GM06990 (cell line): Measurements from ENCODE around the gene OBSCN.

Source experiments
- DNase-seq: peaks from one replicate; pipeline ENCODE4 v3.0.0-alpha.2; 2011; ENCODE audit not compliant: insufficient read length; ENCODE audit errors: extremely low read depth
- H3K27me3 ChIP-seq: replicated peaks from 2 replicates; pipeline ENCODE4 v1.6.0; 2011; ENCODE audit warnings: low read length; ENCODE audit not compliant: control insufficient read depth, insufficient read depth
- H3K36me3 ChIP-seq: 2 replicates; pipeline ENCODE4 v1.5.1; 2011; ENCODE audit warnings: low read length; ENCODE audit not compliant: control insufficient read depth, insufficient read depth
- H3K4me3 ChIP-seq: replicated peaks from 2 replicates; pipeline ENCODE4 v1.5.1; 2011; ENCODE audit warnings: low read depth, mild to moderate bottlenecking, control low read depth, low read length
- TF ChIP-seq, protein P1 (sequence below): IDR thresholded peaks from 2 replicates; pipeline ENCODE4 v1.5.1; 2011; ENCODE audit warnings: low read length, control low read depth, mild to moderate bottlenecking, inconsistent platforms; ENCODE audit not compliant: insufficient read depth, poor library complexity, severe bottlenecking

The OBSCN gene

DNA sequence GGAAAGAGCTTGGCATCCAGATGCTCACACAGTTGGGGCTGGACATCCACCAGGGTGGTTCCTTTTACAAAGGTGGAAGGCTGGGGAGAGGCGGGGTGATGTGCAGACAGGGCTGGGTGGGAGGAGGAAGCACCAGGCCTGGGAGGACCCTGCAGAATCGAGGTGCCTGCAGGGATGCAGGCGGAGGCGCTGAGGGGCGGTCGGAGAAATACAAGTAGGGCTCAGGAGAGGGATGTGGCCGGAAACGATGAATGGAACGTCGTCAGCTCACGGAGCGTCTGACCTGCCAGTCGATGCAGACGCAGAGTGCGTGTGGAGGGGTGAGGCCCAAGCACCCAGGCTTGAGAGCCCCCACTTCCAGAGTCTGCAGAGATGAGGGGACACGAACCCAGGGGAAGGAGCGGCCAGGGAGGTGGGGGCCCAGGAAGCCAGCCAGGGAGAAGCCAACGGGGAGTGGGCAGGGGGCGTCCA is 135.4 kb downstream of the OBSCN start:
- no peak for DNase-seq
- H3K27me3 ChIP-seq: no peaks in the 10 kb centered on the region
- no peak overlapping the region for H3K4me3 ChIP-seq
- TF ChIP-seq, protein P1, sequence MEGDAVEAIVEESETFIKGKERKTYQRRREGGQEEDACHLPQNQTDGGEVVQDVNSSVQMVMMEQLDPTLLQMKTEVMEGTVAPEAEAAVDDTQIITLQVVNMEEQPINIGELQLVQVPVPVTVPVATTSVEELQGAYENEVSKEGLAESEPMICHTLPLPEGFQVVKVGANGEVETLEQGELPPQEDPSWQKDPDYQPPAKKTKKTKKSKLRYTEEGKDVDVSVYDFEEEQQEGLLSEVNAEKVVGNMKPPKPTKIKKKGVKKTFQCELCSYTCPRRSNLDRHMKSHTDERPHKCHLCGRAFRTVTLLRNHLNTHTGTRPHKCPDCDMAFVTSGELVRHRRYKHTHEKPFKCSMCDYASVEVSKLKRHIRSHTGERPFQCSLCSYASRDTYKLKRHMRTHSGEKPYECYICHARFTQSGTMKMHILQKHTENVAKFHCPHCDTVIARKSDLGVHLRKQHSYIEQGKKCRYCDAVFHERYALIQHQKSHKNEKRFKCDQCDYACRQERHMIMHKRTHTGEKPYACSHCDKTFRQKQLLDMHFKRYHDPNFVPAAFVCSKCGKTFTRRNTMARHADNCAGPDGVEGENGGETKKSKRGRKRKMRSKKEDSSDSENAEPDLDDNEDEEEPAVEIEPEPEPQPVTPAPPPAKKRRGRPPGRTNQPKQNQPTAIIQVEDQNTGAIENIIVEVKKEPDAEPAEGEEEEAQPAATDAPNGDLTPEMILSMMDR: no peak
- H3K36me3 ChIP-seq: no peaks in the 10 kb centered on the region

- no peaks in the 10 kb centered on the region for H3K36me3 ChIP-seq
- H3K27me3 ChIP-seq: no peaks in the 10 kb centered on the region
- TF ChIP-seq, protein P1: no peak
- DNase-seq: peak; percentile 1
- H3K4me3 ChIP-seq: no peak overlapping the region
Observed at GRCh38 chr1:228344631-228345072, 136.8 kb downstream of the OBSCN start.

DNA sequence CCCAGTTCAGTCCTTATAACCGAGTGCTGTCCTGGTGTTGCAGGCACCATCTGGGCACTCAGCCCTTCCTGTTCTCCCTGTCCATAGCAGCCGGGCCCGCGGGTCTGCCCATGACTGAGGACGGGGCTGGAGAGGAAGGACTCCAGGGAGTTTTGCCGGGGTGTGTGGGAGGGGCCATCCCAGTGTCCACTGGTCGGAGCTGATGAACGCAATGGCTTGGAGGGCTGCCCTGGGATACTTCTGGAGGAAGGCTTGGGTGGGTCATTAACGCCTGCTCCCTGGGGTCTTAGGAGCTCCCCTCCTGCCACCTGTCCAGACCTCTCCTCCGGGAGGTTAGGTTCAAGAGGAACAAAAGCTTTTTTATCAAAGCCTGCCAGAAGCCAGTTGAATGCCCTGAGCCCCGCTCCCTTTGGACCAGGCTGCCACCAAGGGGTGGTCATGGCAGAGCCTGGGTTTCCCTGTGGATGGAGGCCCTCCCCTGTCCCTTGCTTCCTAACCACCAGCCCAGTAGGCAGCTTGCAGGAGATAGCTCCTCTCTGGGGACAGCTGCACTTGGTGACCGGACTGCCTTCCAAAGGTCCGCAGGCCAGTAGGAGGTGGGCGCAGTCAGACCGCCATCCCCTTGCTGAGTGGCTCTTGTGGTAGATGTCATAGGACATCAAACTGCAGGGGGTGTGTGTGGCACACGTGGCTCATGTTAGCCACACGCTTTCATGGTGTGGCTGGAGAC is 137.5 kb downstream of the OBSCN start:
- Histone ChIP-seq H3K36me3 (no peaks in the 10 kb centered on the region), H3K4me3 (no peak overlapping the region), H3K27me3 (no peaks in the 10 kb centered on the region)
- TF ChIP-seq, protein P1: no peak
- peak; percentile 1 for DNase-seq

DNA sequence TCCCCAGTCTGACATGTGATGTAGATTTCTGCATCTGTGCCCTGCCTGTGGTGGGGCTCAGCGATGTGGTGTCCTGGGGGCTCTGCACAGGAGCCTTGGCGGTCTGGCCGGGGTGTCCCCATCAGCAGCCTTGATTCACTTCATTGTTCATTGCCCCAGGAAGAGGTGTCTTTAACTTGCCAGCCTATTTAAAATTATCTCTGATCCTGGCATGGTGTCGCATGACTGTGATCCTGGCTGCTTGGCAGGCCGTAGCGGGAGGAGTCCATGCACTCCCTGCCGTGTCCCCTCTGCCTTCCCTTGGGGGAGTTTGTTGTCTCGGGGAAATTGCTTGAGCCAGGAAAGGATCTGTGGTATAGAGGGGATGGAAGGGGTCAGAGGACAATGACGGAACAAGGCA is 138.9 kb downstream of the OBSCN start:
- DNase-seq: no peak
- TF ChIP-seq, protein P1: no peak
- Histone ChIP-seq H3K36me3 (no peaks in the 10 kb centered on the region), H3K27me3 (no peaks in the 10 kb centered on the region), H3K4me3 (no peak overlapping the region)

DNA sequence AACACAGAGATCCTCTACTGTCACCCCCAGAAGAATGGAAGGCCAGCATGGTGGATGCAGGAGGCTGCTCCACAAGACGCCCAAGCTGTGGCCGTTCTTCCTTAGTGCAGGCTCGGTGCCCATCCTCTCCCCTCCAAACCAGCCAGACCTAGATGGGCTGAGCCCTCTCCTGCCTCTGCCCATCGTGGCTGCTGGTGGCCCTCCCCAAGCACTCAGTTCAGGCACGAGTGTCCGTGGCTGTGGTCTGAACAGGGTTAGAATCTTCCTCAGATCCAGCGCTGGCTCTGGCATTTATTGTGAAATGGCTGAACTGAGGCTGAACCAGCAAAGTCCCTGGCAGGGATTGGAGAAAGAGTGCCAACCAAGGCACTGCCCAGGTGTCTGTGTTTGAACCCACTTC is 139.3 kb downstream of the OBSCN start:
- no peak for DNase-seq

More for the DNA sequence above, 139.3 kb downstream of the OBSCN start:
- TF ChIP-seq, protein P1: no peak
- H3K36me3 ChIP-seq: no peaks in the 10 kb centered on the region
- no peaks in the 10 kb centered on the region for H3K27me3 ChIP-seq
- no peak overlapping the region for H3K4me3 ChIP-seq
